Keratinocyte (primary cell): ENCODE data around the gene C8G.

Experiments
- EZH2 ChIP-seq: IDR thresholded peaks from one replicate; pipeline ENCODE4 v1.6.1; 2012; ENCODE audit warnings: inconsistent platforms, mild to moderate bottlenecking, low read length, moderate library complexity
- TF ChIP-seq, protein P1 (sequence below), 3 experiments: IDR thresholded peaks in 1 of 3; conservative IDR thresholded peaks in 1 of 3; optimal IDR thresholded peaks in 1 of 3; 2 replicates in 2 of 3; 3 replicates in 1 of 3; pipeline versions ENCODE3 to v1.5.1; 2011; ENCODE audit warnings: low read length in 3 of 3, mild to moderate bottlenecking in 3 of 3, moderate library complexity in 2 of 3, control low read depth in 1 of 3, inconsistent platforms in 1 of 3; ENCODE audit not compliant: insufficient read depth in 2 of 3; ENCODE audit errors: extremely low read depth in 1 of 3

DNA sequence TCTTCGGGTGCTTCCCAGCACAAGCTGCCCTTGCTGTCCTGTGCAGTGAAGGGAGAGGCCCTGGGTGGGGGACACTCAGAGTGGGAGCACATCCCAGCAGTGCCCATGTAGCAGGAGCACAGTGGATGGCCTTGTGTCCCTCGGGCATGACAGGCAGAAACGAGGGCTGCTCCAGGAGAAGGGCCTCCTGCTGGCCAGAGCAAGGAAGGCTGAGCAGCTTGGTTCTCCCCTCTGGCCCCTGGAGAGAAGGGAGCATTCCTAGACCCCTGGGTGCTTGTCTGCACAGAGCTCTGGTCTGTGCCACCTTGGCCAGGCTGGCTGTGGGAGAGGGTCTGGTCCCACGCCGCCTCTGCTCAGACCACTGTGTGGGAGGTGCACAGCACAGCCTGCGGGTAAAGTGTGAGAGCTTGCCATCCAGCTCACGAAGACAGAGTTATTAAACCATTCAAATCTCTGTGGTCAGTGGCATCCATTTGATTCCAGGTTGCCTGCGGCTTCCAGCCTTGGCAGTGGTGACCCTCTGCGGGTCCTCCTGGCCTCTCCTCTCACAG lies 18.8 kb upstream of the C8G start:
- TF ChIP-seq, protein P1, sequence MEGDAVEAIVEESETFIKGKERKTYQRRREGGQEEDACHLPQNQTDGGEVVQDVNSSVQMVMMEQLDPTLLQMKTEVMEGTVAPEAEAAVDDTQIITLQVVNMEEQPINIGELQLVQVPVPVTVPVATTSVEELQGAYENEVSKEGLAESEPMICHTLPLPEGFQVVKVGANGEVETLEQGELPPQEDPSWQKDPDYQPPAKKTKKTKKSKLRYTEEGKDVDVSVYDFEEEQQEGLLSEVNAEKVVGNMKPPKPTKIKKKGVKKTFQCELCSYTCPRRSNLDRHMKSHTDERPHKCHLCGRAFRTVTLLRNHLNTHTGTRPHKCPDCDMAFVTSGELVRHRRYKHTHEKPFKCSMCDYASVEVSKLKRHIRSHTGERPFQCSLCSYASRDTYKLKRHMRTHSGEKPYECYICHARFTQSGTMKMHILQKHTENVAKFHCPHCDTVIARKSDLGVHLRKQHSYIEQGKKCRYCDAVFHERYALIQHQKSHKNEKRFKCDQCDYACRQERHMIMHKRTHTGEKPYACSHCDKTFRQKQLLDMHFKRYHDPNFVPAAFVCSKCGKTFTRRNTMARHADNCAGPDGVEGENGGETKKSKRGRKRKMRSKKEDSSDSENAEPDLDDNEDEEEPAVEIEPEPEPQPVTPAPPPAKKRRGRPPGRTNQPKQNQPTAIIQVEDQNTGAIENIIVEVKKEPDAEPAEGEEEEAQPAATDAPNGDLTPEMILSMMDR (optimal IDR thresholded peaks at IDR 0.05 in 1 of 3, IDR thresholded peaks at IDR 0.05 in 1 of 3, conservative IDR thresholded peaks at IDR 0.05 in 1 of 3; ENCODE audit: extremely low read depth in 1 of 3, insufficient read depth in 2 of 3, low read length in 3 of 3) = peak in 2 of 3 experiments; percentile 7 to 30
- no peak for TF ChIP-seq EZH2
